Endodermal cell (in vitro differentiated cells): ENCODE measurements around the gene LRCH2. TPM values are rescaled to one million over a fixed set of nuclear protein-coding genes. Genes with fewer than 3 reads are reported as not detected.

ENCODE experiments used
- DNase-seq: peaks from one replicate; pipeline ENCODE4 v3.0.0-alpha.2; 2017
- H3K27ac ChIP-seq: 2 replicates; pipeline ENCODE4 v1.5.1; 2013; ENCODE audit warnings: mild to moderate bottlenecking, low read depth, low read length, moderate library complexity
- H3K27me3 ChIP-seq: 2 replicates; pipeline ENCODE4 v1.6.1; 2013; ENCODE audit warnings: mild to moderate bottlenecking, low read length, moderate library complexity; ENCODE audit not compliant: insufficient read depth, control insufficient read depth, poor library complexity, severe bottlenecking
- H3K36me3 ChIP-seq: 2 replicates; pipeline ENCODE4 v1.7.0; 2013; ENCODE audit warnings: mild to moderate bottlenecking, low read length, moderate library complexity; ENCODE audit not compliant: control insufficient read depth, insufficient read depth
- H3K4me1 ChIP-seq: one replicate; pipeline ENCODE4 v1.7.0; 2013; ENCODE audit warnings: low read length; ENCODE audit not compliant: control insufficient read depth, insufficient read depth
- H3K4me3 ChIP-seq: 2 replicates; pipeline ENCODE4 v1.5.1; 2013; ENCODE audit warnings: mild to moderate bottlenecking, low read length, moderate library complexity
- H3K9ac ChIP-seq: 2 replicates; pipeline ENCODE4 v1.6.1; 2013; ENCODE audit warnings: mild to moderate bottlenecking, low read length, moderate library complexity; ENCODE audit not compliant: poor library complexity, severe bottlenecking; ENCODE audit errors: extremely low read depth
- H3K9me3 ChIP-seq: 2 replicates; pipeline ENCODE4 v1.6.1; 2013; ENCODE audit warnings: mild to moderate bottlenecking, low read length, moderate library complexity; ENCODE audit not compliant: control insufficient read depth
- H3K27ac Mint-ChIP-seq: 2 replicates; pipeline ENCODE4 v1.8.0; 2020; ENCODE audit warnings: mixed read lengths
- H3K27me3 Mint-ChIP-seq: 2 replicates; pipeline ENCODE4 v1.8.0; 2021; ENCODE audit warnings: mild to moderate bottlenecking, mixed read lengths; ENCODE audit not compliant: insufficient read depth
- H3K36me3 Mint-ChIP-seq: 2 replicates; pipeline ENCODE4 v1.8.0; 2020; ENCODE audit warnings: low read depth, mixed read lengths
- H3K4me1 Mint-ChIP-seq: 2 replicates; pipeline ENCODE4 v1.8.0; 2020; ENCODE audit warnings: mixed read lengths
- H3K4me3 Mint-ChIP-seq: 2 replicates; pipeline ENCODE4 v1.8.0; 2020; ENCODE audit warnings: mild to moderate bottlenecking, moderate library complexity, mixed read lengths
- H3K9me3 Mint-ChIP-seq: 2 replicates; pipeline ENCODE4 v1.8.0; 2020; ENCODE audit warnings: mild to moderate bottlenecking, mixed read lengths
- CTCF ChIP-seq: fragments of 200-600 bp; sonication (generic); conservative IDR thresholded peaks from 2 replicates; pipeline ENCODE4 v1.5.0; 2021; ENCODE audit warnings: antibody characterized with exemption, mild to moderate bottlenecking
- WGBS, 2 experiments: methylation state at CpG; one replicate each; pipeline versions ENCODE4 v1.1.5 to v1.1.7; 2013; ENCODE audit warnings: missing lambda C conversion rate in 2 of 2, mixed read lengths in 1 of 2; ENCODE audit not compliant: insufficient coverage in 1 of 2, insufficient read length in 1 of 2; 5-methylcytosine and 5-hydroxymethylcytosine counted together
- total RNA-seq, 2 donors: library from RNA; stranded (reverse); fragmentation: NEBNext Ultra II Directional in 1 of 2; extraction: Animal tissue kit (Norgen Biotek cat#: 25700) in 1 of 2; gene quantifications; 2 replicates in 1 of 2; 3 replicates in 1 of 2; pipeline ENCODE4 v1.2.1, GENCODE V29; 2021

LRCH2 gene
- total RNA-seq, 2 donors from 2014 or later = 1.0 to 2.8 TPM

GRCh38 chrX:115147220-115147619 lies 86.7 kb downstream of the LRCH2 start:
- DNase-seq = no peak
- H3K4me3 Mint-ChIP-seq = no peak overlapping the region
- Histone ChIP-seq H3K9me3 (no peaks in the 10 kb centered on the region), H3K27ac (no peak overlapping the region), H3K27me3 (no peaks in the 10 kb centered on the region), H3K36me3 (no peaks in the 10 kb centered on the region), H3K4me3 (no peak overlapping the region), H3K9ac (no peak overlapping the region), H3K4me1 (no peaks in the 10 kb centered on the region)
- no peaks in the 10 kb centered on the region for H3K4me1 Mint-ChIP-seq
- WGBS, 2 experiments = no CpG with 5 or more reads among the region's 1 CpG
- peaks cover 7% of the 10 kb centered on the region for H3K36me3 Mint-ChIP-seq
- H3K27ac Mint-ChIP-seq = no peak overlapping the region
- H3K27me3 Mint-ChIP-seq = no peaks in the 10 kb centered on the region
- peak; percentile 82 for TF ChIP-seq CTCF
- H3K9me3 Mint-ChIP-seq = peaks cover 22% of the 10 kb centered on the region

DNA sequence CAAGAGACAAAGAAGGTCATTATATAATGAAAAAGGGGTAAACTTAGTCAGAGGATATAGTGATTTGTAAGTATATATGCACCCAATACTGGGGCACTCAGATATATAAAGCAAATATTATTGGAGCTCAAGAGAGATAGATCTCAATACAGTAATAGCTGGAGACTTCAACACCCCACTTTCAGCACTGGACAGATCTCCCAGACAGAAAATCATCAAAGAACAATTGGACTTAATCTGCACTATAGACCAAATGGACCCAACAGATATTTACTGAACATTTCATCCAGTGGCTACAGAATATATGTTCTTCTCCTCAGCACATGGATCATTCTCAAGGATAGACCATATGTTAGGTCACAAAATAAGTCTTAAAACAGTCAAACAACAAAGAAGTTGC lies 91.8 kb downstream of the LRCH2 start:
- H3K4me1 ChIP-seq = no peaks in the 10 kb centered on the region
- H3K4me3 ChIP-seq = no peak overlapping the region
- no peaks in the 10 kb centered on the region for H3K27me3 Mint-ChIP-seq
- H3K9ac ChIP-seq = no peak overlapping the region
- H3K27ac Mint-ChIP-seq = no peak overlapping the region
- H3K9me3 Mint-ChIP-seq = peaks cover 34% of the 10 kb centered on the region
- no peaks in the 10 kb centered on the region for H3K36me3 ChIP-seq
- no peak for DNase-seq
- H3K4me3 Mint-ChIP-seq = no peak overlapping the region
- H3K9me3 ChIP-seq = no peaks in the 10 kb centered on the region
- no peak overlapping the region for H3K27ac ChIP-seq
- no peaks in the 10 kb centered on the region for H3K27me3 ChIP-seq
- no peaks in the 10 kb centered on the region for H3K4me1 Mint-ChIP-seq
- H3K36me3 Mint-ChIP-seq = peaks cover 16% of the 10 kb centered on the region
- TF ChIP-seq CTCF = no peak

DNA sequence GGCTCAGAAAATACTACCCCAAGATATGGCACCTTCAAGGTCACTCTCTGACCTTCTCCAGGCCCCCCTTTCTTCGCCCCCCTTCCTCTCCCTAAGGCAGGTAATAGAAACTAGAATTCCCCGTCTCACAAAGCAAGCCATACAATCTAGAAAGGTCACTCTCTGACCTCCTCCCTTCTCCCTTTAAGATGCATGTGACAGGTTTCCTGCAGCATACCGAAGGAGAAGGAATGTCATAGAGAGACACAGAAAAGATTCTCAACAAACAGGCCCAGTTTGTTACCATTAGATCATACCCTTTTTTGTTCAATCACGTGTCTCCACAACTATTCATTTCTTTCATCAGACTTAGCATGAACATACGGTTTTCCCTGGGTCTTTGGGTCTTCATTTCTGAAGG lies 95.9 kb downstream of the LRCH2 start:
- Histone ChIP-seq H3K27me3 (no peaks in the 10 kb centered on the region), H3K9me3 (no peaks in the 10 kb centered on the region), H3K9ac (no peak overlapping the region), H3K27ac (no peak overlapping the region), H3K4me3 (no peak overlapping the region), H3K36me3 (no peaks in the 10 kb centered on the region), H3K4me1 (no peaks in the 10 kb centered on the region)
- TF ChIP-seq CTCF = no peak
- Mint-ChIP-seq H3K36me3 (peaks cover 12% of the 10 kb centered on the region), H3K4me1 (no peaks in the 10 kb centered on the region), H3K27me3 (no peaks in the 10 kb centered on the region), H3K4me3 (no peak overlapping the region), H3K27ac (no peak overlapping the region), H3K9me3 (peaks cover 20% of the 10 kb centered on the region)
- DNase-seq = no peak
- 63% methylated on average over 4 of the region's 5 CpGs; no CpG with 5 or more reads in 1 of the 2 experiments for WGBS, 2 experiments
